Activated naive CD4-positive, alpha-beta T cell treated with anti-CD3 and anti-CD28 coated beads, Interleukin-2, amount 50 U/mL, for 72 hours (primary cell): ENCODE data around the gene LYRM9. TPM values are rescaled to one million over a fixed set of nuclear protein-coding genes. Genes with fewer than 3 reads are reported as not detected.
"Not testable (repeated sequence)": the region's sequence is repeated elsewhere in the genome, so short reads cannot be mapped to it uniquely, and the experiment has no call there.

Experiments
- ATAC-seq, 2 donors: fragments of 150-1000 bp; cut with Tn5 transposase; 2 replicates each; pipeline ENCODE4 v1.10.0; 2021; ENCODE audit warnings: mild to moderate bottlenecking in 2 of 2, moderate library complexity in 2 of 2
- DNase-seq, 2 donors: peaks; one replicate each; pipeline ENCODE4 v3.0.0; 2021 to 2022; ENCODE audit warnings: low spot score in 2 of 2
- H3K27ac Mint-ChIP-seq, 2 donors: one replicate each; pipeline ENCODE4 v1.8.0; 2022; ENCODE audit warnings: mild to moderate bottlenecking in 2 of 2, mixed read lengths in 2 of 2
- H3K36me3 Mint-ChIP-seq, 2 donors: one replicate each; pipeline ENCODE4 v1.8.0; 2022; ENCODE audit warnings: mixed read lengths in 2 of 2
- H3K9me3 Mint-ChIP-seq, 2 donors: one replicate each; pipeline ENCODE4 v1.8.0; 2022; ENCODE audit warnings: mixed read lengths in 2 of 2
- total RNA-seq, 2 donors: library from RNA; stranded (reverse); gene quantifications; one replicate each; pipeline ENCODE4 v1.2.3, GENCODE V29; 2022

The LYRM9 gene
- total RNA-seq, 2 donors from 2014 or later, result 1.3 to 4.4 TPM

DNA sequence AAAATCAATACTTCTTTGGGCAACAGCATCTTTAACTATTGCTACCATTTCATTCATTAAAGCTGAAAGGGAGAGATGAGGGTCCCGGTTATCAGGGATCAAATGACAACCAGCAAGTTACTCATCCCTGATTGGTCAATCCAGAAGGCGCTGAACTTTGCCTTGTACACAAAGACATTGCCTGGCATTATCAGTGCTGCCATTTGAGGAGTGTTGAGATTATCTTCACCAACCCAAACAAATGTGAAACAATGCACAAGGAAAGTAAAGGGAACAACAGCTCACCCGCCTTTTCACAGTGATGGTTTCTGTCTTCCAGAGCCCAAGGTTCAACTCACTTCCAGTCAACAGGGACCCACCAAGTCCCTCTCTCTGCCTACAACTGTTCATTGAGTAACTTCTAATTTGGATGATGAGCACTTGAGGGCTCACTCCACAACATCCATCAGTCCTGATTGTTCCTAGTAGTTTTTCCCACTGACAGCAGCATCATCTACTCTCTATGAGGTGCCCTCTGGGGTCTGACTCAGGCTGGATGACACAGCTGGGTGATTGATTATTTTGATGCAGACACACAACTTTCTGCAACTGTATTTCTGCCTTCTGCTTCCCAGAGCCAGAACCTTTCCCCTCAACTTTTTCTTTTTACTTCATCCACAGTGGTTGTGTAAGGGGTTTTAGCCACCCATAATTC, 32.0 kb downstream of the LYRM9 start:
- H3K36me3 Mint-ChIP-seq, result no peaks in the 10 kb centered on the region
- DNase-seq, result no peak
- ATAC-seq, result no peak
- H3K27ac Mint-ChIP-seq, result no peak overlapping the region
- no peaks in the 10 kb centered on the region for H3K9me3 Mint-ChIP-seq

DNA sequence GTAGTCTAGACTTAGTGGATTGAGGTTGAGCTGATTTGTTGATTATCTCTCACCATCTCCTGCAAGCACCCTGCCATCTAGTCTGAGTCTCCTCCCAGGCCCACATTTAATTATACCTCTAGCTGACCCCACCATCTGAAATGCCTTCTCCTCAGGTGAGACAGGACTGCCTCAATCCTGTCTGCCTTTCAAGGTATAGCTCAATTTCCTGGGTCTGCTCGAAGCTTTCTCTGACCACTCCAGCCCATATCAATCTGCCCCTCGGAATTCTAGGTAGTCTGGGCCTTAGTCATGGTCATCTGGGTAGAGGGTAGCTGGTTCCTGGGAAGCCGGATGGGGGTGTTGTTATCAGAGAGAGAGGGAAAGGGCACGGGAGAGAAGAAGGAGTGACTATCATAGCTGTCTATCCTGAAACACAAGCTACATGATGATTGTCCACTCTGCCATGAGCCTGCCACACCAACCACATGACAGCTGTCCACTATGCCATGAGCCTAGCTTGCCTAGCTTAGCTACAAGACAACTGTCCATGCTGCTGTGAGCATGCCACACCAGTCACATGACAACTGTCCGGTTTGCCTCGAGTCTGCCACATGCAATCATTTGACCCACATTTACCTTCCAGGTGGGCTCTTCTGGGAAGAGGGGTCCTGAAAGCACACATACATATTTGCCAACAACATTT, 34.4 kb downstream of the LYRM9 start:
- H3K9me3 Mint-ChIP-seq, result no peaks in the 10 kb centered on the region

DNA sequence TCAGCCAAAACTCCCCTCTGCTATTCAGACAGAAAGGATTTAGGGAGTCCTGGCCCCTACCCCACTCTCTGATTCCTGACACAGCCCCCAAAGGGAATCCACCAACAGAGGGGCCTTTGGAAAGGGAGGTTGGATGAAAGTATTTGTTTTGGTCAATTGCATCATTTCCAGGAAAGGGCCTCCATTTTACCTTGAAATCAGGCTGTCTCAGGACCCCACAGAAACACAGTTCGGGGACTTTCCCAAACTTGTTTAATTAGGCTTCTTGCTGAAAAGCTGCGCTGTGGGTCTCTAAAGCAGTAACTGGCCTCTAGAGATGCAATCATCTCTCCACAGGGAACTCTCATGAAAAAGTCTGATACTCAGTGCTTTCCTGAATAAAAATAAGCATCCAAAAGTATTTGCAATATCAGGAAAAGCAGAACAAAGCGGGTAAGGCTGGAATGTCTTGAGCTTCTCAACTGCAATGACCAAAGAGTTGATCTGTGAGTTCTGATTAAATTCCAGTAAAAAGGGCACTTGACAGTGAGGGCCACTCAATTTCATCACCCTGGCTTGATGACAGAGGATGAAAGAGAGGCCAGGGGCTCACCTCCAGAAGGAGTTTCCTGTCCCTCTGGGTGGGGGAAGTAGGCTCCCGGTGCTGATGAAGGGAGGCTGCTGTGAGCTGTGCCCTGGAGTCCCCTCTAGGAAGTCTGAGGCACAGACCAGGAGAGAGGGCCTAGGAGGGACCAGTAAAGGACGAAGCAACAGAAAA, 36.3 kb downstream of the LYRM9 start:
- no peak for DNase-seq
- H3K36me3 Mint-ChIP-seq, result no peaks in the 10 kb centered on the region
- no peak overlapping the region for H3K27ac Mint-ChIP-seq
- ATAC-seq, result no peak
- no peaks in the 10 kb centered on the region for H3K9me3 Mint-ChIP-seq

More for the DNA sequence above, 34.4 kb downstream of the LYRM9 start:
- H3K27ac Mint-ChIP-seq, result no peak overlapping the region
- H3K36me3 Mint-ChIP-seq, result no peaks in the 10 kb centered on the region
- DNase-seq, result no peak
- ATAC-seq, result no peak

DNA sequence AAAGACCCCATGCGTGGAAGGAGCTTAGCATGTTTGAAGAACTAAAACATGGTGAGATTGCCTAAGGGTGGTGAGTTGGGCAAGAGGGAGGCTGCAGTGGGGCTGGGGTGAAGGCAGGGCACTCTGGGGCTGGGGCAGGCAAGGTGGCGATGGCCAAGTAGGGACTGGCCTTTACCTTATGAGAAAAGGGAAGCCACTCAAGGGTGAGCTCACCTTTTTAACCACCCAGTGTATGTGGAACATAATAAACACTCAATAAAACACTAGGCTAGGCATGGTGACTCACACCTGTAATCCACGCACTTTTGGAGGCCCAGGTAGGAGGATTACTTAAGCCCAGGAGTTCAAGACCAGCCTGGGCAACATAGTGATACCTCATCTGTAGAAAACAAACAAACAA, 37.7 kb downstream of the LYRM9 start:
- H3K9me3 Mint-ChIP-seq, result no peaks in the 10 kb centered on the region
- DNase-seq, result no peak
- H3K27ac Mint-ChIP-seq, result no peak overlapping the region
- H3K36me3 Mint-ChIP-seq, result no peaks in the 10 kb centered on the region
- peak in 1 of 2 donors; percentile 46 for ATAC-seq

DNA sequence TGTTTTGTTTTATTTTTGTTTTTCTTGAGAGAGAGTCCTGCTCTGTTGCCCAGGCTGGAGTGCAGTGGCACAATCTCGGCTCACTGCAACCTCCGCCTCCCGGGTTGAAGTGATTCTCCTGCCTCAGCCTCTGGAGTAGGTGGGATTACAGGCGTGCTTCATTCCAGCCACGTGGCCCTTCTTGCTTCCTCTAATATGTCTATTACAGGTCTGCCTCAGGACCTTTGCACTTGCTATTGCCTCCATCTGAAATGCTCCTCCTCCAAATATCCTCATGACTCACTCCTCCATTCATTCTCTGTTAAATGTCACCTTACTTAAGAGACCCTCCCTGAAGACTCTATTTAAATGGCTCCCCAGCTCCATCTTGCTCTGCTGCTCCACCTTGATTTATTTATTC, 39.0 kb downstream of the LYRM9 start:
- H3K9me3 Mint-ChIP-seq, result no peaks in the 10 kb centered on the region
- ATAC-seq (no peak), DNase-seq (no peak)
- H3K36me3 Mint-ChIP-seq, result no peaks in the 10 kb centered on the region
- H3K27ac Mint-ChIP-seq, result no peak overlapping the region

DNA sequence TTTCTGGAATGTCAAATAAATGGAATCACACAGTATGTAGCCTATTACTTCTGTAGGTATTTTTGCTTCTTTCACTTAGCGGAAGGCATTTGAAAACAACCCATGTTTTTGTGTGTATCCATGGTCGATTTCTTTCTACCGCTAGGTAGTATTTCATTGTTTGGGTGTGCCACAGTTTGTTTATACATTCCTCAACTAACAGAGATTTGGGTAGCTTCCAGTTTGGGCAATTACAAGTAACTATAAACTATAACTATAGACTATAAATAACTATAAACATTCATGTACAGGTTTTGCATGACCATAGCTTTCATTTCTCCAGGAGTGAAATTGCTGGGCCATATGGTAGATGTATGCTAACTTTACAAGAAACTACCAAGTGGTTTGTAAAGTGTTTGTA, 40.1 kb downstream of the LYRM9 start:
- Mint-ChIP-seq H3K9me3 (no peaks in the 10 kb centered on the region), H3K27ac (no peak overlapping the region)

DNA sequence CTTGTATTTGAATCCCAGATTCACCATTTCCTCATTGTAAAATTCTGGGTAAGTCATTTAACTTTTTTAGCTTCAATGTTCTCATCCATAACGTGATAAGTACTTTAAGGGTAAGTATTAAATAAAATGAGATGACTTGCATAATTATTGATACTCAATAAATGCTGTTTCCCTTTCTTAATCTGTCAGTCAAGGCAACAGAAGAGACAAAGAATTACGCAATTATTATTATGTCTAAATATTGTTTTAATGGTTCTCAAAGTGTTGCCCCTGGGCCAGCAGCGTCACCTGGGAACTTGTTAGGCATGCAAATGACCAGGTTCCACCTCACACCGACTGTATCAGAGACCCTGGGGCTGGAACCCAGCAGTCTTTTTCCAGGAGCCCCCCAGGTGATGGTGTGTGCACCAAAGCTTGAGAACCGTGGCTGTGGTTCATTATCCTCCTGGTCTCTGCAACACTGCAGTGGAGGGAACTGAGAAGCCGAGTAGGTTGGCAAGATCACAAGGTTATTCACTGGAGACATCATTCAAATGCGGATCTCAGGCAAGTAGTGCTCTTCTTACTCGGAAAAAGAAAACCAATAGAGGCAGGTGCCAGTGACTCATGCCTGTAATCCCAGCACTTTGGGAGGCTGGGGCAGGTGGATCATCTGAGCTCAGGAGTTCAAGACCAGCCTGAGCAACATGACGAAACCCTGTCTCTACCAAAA, 43.5 kb downstream of the LYRM9 start:
- no peak overlapping the region for H3K27ac Mint-ChIP-seq
- DNase-seq, result no peak
- H3K36me3 Mint-ChIP-seq, result peaks cover 4 to 16% of the 10 kb centered on the region in 2 donors
- no peak for ATAC-seq
- peaks cover 0 to 6% of the 10 kb centered on the region in 2 donors for H3K9me3 Mint-ChIP-seq

More for the DNA sequence above, 40.1 kb downstream of the LYRM9 start:
- DNase-seq, result no peak
- H3K36me3 Mint-ChIP-seq, result no peaks in the 10 kb centered on the region
- no peak for ATAC-seq

DNA sequence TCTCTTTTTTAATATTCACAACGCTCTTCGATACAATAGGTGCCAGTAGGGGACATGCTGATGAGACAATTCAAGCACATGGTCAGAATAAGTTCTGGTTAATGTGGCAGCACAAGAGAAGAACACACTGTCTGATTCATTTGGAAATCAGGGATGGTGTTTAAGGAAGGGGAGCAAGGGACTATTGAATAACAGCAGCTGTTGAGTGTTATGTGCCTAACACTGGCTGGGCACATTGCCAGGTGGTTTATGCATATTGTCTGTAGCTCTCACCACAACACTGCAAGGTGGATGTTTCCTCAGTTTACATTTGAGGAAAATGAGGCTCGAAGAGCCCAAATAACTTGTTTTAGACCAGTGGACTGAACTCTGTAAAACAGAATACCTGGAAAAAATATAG, 44.2 kb downstream of the LYRM9 start:
- H3K9me3 Mint-ChIP-seq, result peaks cover 0 to 6% of the 10 kb centered on the region in 2 donors
- H3K36me3 Mint-ChIP-seq, result peaks cover 4 to 16% of the 10 kb centered on the region in 2 donors
- no peak for DNase-seq
- no peak for ATAC-seq
- no peak overlapping the region for H3K27ac Mint-ChIP-seq

DNA sequence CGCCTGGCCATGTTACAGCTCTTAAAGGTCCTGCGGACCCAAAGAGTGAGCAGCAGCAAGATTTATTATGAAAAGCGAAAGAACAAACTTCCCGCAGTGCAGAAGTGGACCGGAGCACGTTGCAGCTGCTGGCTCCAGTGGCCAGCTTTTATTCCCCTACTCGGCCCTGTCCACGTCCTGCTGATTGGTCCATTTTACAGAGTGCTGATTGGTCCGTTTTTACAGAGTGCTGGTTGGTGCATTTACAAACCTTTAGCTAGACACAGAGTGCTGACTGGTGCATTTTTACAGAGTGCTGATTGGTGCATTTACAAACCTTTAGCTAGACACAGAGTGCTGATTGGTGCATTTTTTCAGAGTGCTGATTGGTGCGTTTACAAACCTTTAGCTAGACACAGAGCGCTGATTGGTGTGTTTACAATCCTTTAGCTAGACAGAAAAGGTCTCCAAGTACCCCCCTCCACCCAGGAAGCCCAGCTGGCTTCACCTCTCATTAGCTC, 46.3 kb downstream of the LYRM9 start:
- H3K9me3 Mint-ChIP-seq, DNase-seq: not testable (repeated sequence)
- peaks cover 4 to 16% of the 10 kb centered on the region in 2 donors for H3K36me3 Mint-ChIP-seq
- peak overlapping the region in 1 of 2 donors; percentile 79 for H3K27ac Mint-ChIP-seq
- peak in 1 of 2 donors; percentile 7 for ATAC-seq

DNA sequence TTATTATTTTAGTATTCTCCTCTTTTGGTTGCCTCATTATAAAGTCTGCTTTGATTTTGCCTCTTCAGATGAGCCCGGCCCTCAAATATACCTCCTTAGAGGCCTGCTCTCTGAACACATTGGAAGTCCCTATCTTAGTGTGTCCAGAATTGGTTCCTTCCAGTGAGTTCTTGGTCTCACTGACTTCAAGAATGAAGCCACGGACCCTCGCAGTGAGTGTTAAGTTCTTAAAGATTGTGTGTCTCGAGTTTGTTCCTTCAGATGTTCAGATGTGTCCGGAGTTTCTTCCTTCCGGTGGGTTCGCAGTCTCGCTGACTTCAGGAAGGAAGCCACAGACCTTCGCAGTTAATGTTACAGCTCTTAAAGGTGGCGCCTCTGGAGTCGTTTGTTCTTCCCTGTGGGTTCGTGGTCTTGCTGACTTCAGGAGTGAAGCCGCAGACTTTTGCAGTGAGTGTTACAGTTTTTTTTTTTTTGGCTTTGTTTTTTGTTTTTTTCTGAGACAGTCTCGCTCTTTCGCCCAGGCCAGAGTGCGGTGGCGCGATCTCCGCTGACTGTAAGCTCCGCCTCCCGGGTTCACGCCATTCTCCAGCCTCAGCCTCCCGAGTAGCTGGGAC, 47.0 kb downstream of the LYRM9 start:
- ATAC-seq, result peak; percentile 34 to 91
- Mint-ChIP-seq H3K9me3 (peaks cover 0 to 6% of the 10 kb centered on the region in 2 donors), H3K36me3 (peaks cover 4 to 16% of the 10 kb centered on the region in 2 donors)

DNA sequence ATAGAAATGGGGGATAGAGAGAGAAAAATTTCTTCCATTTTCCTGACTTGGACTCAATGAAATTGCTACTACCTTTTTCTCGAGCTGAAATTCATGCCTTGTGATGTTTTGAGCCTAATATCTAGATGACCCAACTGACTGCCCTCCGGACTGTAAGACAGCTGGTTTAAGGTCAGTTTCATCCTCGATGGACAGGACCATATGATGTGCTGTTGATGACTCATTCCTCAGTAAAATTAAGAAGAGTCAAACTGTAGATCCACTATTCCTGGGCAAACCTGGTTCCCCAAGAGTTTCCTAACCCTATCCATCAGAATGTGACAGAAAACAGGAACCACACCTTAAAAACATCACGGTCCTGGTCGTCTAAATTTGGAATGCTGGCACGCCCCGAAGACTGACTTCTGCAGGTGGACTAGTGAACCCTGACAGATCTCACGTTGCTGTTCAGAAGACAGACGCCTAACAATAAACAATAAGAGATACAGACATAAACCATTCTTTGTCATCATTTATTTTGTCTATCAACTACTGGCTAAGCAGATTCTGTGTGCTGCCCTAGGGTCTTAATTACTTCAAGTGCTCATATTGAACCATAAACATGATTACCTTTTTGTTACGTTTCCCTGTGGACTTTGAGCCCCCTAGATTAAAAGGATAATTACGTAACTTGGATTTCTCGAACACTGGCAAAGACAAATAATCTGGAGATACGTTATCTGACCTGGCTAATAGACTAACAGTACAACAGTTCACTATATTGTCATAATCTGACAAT, 47.7 kb downstream of the LYRM9 start:
- Mint-ChIP-seq H3K36me3 (peaks cover 4 to 16% of the 10 kb centered on the region in 2 donors), H3K27ac (no peak overlapping the region), H3K9me3 (peaks cover 0 to 6% of the 10 kb centered on the region in 2 donors)
- ATAC-seq (no peak), DNase-seq (no peak)

More for the DNA sequence above, 47.0 kb downstream of the LYRM9 start:
- H3K27ac Mint-ChIP-seq, result peak overlapping the region; percentile 79 to 92
- peak; percentile 9 to 71 for DNase-seq

DNA sequence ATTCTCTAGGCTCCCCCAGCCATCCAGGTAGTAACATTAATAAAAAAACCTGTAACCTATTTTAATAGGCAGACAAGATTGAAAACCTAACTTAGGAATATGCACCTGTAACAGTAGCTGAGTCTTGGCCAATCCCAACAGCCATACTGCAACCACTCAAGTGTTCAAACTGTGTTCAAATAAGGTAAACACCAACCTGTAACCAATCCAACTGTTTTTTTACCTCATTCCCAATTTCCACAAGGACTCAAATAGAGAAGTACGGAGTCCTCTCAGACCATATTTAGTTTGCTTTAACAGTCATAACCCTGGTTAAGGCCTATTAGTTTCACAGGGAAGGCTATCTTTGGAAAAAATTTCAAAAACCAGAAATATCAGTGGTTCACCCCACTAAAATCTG, 52.5 kb downstream of the LYRM9 start:
- ATAC-seq (no peak), DNase-seq (no peak)
- Mint-ChIP-seq H3K9me3 (no peaks in the 10 kb centered on the region), H3K36me3 (no peaks in the 10 kb centered on the region), H3K27ac (no peak overlapping the region)

DNA sequence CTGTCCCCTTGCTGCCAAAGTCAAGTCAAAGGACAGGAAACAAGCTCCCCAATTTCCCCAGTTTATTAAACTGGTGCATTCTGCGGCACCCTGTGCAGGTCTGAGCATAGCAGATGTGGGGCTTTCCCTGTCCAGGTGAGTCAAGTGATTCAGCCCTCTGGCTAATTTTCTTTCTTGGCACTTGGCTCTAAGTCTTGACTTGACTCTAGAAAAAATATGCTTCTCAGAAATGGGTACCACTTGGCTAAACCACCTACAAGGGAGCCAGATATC, 52.8 kb downstream of the LYRM9 start:
- H3K27ac Mint-ChIP-seq, H3K36me3 Mint-ChIP-seq, H3K9me3 Mint-ChIP-seq, DNase-seq: not testable (repeated sequence)
- peak; percentile 70 to 99 for ATAC-seq

DNA sequence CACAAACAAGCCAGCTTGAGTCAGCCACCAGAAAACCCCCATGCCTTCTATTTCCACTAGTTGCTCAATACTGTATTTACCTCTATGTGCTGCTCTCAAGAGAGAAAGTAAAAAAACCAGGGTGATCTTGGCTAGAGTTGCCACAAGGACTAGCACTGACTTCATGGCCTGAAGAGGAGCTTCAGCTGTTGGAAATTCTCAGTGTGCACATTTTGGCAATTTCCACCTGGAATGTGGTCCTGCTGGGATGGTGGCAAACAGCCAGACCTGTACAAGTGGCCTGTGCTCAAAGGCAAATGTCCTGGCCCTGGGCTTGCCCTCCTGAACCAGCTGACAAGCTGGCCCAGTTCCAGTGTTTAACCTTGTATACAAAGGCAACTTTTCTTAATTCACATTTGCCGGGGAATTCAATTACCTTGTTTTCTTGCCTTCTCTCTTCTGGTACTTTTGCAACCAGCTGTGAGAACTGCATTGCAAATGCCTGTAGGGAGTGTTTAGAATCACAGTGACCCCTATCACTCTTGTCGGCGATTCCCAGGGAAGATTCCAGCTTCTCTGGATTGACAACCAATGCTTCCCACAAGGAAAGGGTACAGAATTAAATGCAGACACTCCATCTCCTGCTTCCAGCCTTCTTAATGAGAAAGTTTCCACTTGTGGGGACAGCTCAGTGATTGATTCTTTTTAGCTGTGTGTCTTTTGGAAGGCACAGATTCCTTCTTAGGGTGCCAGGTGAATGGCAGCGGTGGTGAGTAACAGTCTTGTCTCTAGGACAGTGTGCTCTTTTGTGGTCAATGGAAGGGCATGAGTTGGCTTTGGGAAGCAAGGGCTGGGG, 53.4 kb downstream of the LYRM9 start:
- H3K27ac Mint-ChIP-seq, DNase-seq, H3K9me3 Mint-ChIP-seq, H3K36me3 Mint-ChIP-seq: not testable (repeated sequence)
- peak in 1 of 2 donors; percentile 54 for ATAC-seq

DNA sequence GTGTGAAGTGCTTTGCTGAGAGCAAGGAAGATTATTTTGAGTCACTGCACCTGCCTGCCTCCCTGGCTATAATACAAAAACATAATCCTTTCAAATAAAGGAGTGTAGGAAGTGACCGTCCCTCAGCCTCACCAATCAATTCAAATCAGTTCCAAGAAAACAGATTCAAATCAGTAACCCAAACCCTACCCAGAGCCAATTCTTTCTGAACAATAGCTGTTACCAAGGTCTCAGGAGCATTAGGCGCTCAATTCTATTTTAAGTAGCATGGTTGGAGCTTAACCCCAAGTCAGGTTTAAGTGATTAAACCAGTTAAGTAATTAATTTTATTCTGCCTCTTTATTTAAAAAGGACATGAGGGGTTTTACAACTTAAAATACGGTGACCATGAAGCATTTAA, 54.6 kb downstream of the LYRM9 start:
- not testable (repeated sequence) for H3K27ac Mint-ChIP-seq, H3K36me3 Mint-ChIP-seq, H3K9me3 Mint-ChIP-seq, DNase-seq, ATAC-seq
